ENCODE measurements around the gene PBX1.

PBX1 gene

DNA sequence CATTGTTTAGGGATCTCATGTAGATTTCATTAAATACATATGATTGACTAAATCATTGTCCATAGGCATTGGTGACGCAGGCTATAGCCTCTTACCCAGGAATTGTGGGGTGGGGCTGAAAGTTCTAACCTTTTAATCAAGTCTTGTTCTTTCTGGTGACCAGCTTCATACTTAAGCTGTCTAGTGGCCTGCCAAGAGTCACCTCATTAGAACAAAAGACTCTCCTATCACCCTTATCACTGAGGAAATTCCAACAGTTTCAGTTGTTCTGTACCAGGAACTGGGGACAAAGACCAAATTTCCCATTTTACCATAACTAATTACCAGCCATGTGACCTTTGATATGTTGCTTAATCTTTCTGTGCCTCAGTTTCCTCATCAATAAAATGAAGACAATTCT, 298.5 kb downstream of the PBX1 start:
- Histone ChIP-seq H3K36me3 (ENCODE audit: insufficient read depth, low read length) (no peaks in the 10 kb centered on the region), H3K9ac (ENCODE audit: low read depth, low read length) (no peak overlapping the region), H3K4me1 (ENCODE audit: control insufficient read depth, insufficient read depth, low read length) (no peaks in the 10 kb centered on the region), H3K4me3 (ENCODE audit: low read length) (no peak overlapping the region), H3K9me3 (replicated peaks; ENCODE audit: low read length) (no peaks in the 10 kb centered on the region), H3K4me2 (ENCODE audit: low read length) (no peak overlapping the region), H3K27me3 (ENCODE audit: control insufficient read depth, insufficient read depth, low read length) (peaks cover 6% of the 10 kb centered on the region)

DNA sequence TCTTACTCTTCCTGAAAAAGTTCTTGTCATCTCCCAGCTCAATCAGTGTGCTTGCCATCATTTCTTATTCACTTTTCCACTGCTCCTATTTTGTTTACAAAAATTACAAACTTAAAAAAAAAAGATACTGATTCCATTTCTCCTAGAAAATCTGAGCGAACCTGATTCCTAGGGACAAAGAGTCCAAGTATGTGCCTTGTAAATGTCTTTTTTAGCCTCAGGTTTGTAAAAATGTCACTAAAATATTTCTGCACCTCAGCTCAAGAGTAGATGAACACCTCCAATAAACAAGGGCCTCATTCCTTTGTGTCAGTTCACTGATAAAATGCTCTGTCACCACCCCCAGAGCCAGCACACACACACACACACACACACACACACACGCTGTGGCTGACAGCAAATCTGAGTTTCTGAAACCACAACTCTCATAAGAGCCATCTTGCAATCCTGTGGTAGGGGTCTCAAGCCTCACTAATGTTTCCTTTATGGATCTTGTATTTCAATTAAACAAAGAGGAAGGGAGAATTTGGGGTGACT, 299.2 kb downstream of the PBX1 start:
- Histone ChIP-seq H3K9ac (ENCODE audit: low read depth, low read length) (no peak overlapping the region), H3K9me3 (replicated peaks; ENCODE audit: low read length) (no peaks in the 10 kb centered on the region), H3K4me1 (ENCODE audit: control insufficient read depth, insufficient read depth, low read length) (no peaks in the 10 kb centered on the region), H3K27me3 (ENCODE audit: control insufficient read depth, insufficient read depth, low read length) (peaks cover 6% of the 10 kb centered on the region), H3K36me3 (ENCODE audit: insufficient read depth, low read length) (no peaks in the 10 kb centered on the region), H3K4me2 (ENCODE audit: low read length) (no peak overlapping the region), H3K4me3 (ENCODE audit: low read length) (no peak overlapping the region)

DNA sequence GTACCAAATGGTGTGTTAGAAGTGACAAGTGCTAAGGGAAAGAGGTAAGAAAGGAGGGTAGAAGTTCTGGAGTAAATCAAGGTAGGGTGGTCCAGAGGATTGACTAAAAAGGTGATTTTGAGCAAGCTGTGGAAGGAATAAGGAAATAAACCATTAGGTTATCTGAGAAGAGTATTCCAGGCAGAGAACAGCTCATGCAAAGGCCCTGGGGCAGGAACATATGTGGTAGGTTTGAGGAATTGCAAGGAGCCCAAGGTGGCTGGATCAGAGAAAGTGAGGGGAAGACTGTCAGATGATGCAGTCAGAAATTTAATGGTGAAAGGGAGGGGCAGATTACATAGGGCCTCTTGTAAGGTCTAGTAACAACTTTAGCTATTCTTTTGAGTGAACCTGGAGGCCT, 302.6 kb downstream of the PBX1 start:
- Histone ChIP-seq H3K4me2 (ENCODE audit: low read length) (no peak overlapping the region), H3K9me3 (replicated peaks; ENCODE audit: low read length) (no peaks in the 10 kb centered on the region), H3K4me3 (ENCODE audit: low read length) (no peak overlapping the region), H3K9ac (ENCODE audit: low read depth, low read length) (no peak overlapping the region), H3K27me3 (ENCODE audit: control insufficient read depth, insufficient read depth, low read length) (peaks cover 6% of the 10 kb centered on the region), H3K4me1 (ENCODE audit: control insufficient read depth, insufficient read depth, low read length) (no peaks in the 10 kb centered on the region), H3K36me3 (ENCODE audit: insufficient read depth, low read length) (no peaks in the 10 kb centered on the region)

DNA sequence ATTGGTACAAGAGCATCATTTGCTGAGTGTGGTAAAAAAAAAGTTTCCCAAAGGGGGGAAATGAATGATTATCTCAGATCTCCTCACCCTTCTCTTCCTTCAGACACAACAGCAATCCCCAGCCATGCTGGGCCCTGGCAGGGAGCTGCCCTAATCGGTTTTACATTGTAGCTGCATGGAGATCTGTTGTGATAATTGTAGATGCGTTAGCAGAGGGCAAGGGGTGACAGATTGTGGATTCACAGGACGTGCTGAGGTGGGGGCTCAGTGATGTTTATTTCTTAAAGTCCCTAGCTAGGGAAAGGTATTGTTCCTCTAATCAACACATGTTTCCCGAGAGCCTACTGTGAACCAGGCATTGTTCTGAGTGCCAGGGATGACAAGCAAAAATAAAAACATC, 304.1 kb downstream of the PBX1 start:
- H3K9ac ChIP-seq (ENCODE audit: low read depth, low read length), result no peak overlapping the region
- no peak overlapping the region for H3K4me3 ChIP-seq (ENCODE audit: low read length)
- no peaks in the 10 kb centered on the region for H3K4me1 ChIP-seq (ENCODE audit: control insufficient read depth, insufficient read depth, low read length)
- H3K27me3 ChIP-seq (ENCODE audit: control insufficient read depth, insufficient read depth, low read length), result peaks cover 6% of the 10 kb centered on the region
- H3K4me2 ChIP-seq (ENCODE audit: low read length), result no peak overlapping the region
- no peaks in the 10 kb centered on the region for H3K36me3 ChIP-seq (ENCODE audit: insufficient read depth, low read length)
- no peaks in the 10 kb centered on the region for H3K9me3 ChIP-seq (replicated peaks; ENCODE audit: low read length)

DNA sequence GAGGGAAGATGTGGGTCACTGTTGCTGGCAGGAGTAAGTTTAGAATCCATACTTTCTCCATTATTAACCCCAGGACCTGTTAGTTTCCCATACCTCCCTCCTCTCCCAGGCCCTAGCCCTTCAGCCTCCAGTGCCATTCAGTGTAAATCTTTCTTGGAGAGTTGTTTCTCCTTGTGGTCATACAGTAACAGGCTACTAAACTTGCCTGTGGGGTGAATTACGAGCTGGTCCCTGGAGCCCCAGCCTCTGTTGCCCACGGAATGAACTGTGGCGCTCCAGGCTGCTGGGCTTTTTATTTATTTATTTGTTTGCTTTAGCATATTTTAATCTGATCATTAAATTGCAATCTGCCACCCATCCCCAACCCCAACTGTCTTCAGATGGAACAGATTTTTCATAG, 305.2 kb downstream of the PBX1 start:
- peaks cover 6% of the 10 kb centered on the region for H3K27me3 ChIP-seq (ENCODE audit: control insufficient read depth, insufficient read depth, low read length)
- H3K36me3 ChIP-seq (ENCODE audit: insufficient read depth, low read length), result no peaks in the 10 kb centered on the region
- no peaks in the 10 kb centered on the region for H3K9me3 ChIP-seq (replicated peaks; ENCODE audit: low read length)

DNA sequence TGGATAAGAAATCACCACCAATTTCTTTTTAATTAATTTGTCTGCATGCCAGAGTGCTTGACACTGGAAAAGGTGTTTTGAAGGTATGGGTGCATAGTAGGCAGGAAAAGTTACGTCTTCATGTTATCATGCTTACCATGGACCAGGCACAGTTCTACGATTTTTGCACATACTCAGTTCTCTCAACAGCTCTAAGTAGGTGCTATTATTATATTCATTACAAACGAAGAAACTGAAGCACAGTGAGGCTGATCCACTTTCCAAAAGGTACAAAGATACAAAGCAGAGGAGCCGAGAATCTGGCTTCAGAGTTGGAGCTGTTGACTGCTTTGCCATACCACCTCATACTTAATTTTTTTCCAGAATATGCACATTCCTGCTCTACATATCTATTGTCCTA, 306.4 kb downstream of the PBX1 start:
- no peak overlapping the region for H3K4me2 ChIP-seq (ENCODE audit: low read length)
- no peak overlapping the region for H3K9ac ChIP-seq (ENCODE audit: low read depth, low read length)
- H3K36me3 ChIP-seq (ENCODE audit: insufficient read depth, low read length), result no peaks in the 10 kb centered on the region
- H3K4me3 ChIP-seq (ENCODE audit: low read length), result no peak overlapping the region
- peaks cover 6% of the 10 kb centered on the region for H3K27me3 ChIP-seq (ENCODE audit: control insufficient read depth, insufficient read depth, low read length)
- H3K9me3 ChIP-seq (replicated peaks; ENCODE audit: low read length), result no peaks in the 10 kb centered on the region
- H3K4me1 ChIP-seq (ENCODE audit: control insufficient read depth, insufficient read depth, low read length), result no peaks in the 10 kb centered on the region

More for the DNA sequence above, 305.2 kb downstream of the PBX1 start:
- H3K4me1 ChIP-seq (ENCODE audit: control insufficient read depth, insufficient read depth, low read length), result no peaks in the 10 kb centered on the region
- H3K4me3 ChIP-seq (ENCODE audit: low read length), result no peak overlapping the region
- H3K9ac ChIP-seq (ENCODE audit: low read depth, low read length), result no peak overlapping the region
- no peak overlapping the region for H3K4me2 ChIP-seq (ENCODE audit: low read length)

DNA sequence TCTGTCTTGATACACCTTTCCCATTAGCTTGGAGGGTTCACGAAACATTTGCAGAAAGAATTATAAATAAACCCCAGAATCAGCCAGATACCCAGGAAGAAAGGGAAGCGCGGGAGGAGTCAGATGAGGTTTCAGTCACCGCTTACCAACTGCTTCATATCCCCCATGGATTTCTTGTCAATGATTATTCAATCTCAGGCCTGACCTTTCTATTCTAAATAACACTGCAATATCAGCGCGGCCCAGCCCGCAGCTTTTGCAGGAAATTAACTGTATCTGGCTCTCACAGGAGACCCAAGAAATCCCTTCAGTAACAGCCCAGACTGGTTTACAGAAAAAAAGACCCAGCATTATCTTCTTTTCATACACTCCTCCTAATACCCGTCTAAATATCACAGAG, 308.6 kb downstream of the PBX1 start:
- H3K27me3 ChIP-seq (ENCODE audit: control insufficient read depth, insufficient read depth, low read length), result peaks cover 4% of the 10 kb centered on the region
- H3K9ac ChIP-seq (ENCODE audit: low read depth, low read length), result no peak overlapping the region
- H3K4me1 ChIP-seq (ENCODE audit: control insufficient read depth, insufficient read depth, low read length), result no peaks in the 10 kb centered on the region
- no peaks in the 10 kb centered on the region for H3K9me3 ChIP-seq (replicated peaks; ENCODE audit: low read length)
- H3K36me3 ChIP-seq (ENCODE audit: insufficient read depth, low read length), result no peaks in the 10 kb centered on the region
- H3K4me3 ChIP-seq (ENCODE audit: low read length), result no peak overlapping the region
- H3K4me2 ChIP-seq (ENCODE audit: low read length), result no peak overlapping the region

DNA sequence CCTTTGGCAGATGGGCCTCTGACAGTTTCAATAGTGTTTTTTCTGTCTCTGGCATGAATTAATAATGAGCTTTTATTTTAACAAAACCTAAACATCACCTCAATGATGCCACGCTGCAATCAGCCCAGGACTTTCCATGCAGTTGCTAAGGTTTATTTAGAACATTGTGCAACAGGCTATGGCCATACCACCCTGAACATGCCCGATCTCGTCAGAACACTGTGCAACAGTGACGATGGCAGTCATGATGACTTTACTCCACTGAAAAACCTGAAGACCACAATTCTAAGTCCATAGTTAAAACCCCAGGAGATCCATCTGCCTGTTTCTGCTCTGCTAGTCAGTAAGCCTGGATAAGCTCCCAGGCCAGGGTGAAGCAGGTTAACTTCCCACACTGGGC, 310.0 kb downstream of the PBX1 start:
- no peaks in the 10 kb centered on the region for H3K4me1 ChIP-seq (ENCODE audit: control insufficient read depth, insufficient read depth, low read length)
- no peak overlapping the region for H3K9ac ChIP-seq (ENCODE audit: low read depth, low read length)
- H3K27me3 ChIP-seq (ENCODE audit: control insufficient read depth, insufficient read depth, low read length), result peaks cover 4% of the 10 kb centered on the region
- H3K9me3 ChIP-seq (replicated peaks; ENCODE audit: low read length), result no peaks in the 10 kb centered on the region
- no peaks in the 10 kb centered on the region for H3K36me3 ChIP-seq (ENCODE audit: insufficient read depth, low read length)
- H3K4me2 ChIP-seq (ENCODE audit: low read length), result no peak overlapping the region
- no peak overlapping the region for H3K4me3 ChIP-seq (ENCODE audit: low read length)

DNA sequence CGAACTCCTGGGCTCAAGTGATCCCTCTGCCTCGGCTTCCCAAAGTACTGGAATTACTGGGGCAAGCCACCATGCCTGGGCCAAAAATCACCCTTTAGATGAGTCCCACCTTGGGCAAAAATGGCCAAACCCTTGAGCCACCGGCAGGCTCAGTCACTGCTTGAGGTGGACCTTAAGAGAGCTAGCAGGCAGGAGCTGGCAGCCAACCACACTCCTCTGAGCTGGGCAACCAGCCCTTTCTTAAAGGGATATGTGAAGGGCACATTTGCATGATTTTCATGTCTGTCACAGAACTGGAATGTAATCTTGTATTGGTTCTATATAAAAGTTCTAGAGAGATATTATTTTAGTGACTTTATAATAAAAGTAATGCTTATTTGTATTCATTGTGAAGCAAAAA, 316.5 kb downstream of the PBX1 start:
- H3K4me1 ChIP-seq (ENCODE audit: control insufficient read depth, insufficient read depth, low read length), result no peaks in the 10 kb centered on the region
- no peak overlapping the region for H3K4me2 ChIP-seq (ENCODE audit: low read length)
- no peak overlapping the region for H3K4me3 ChIP-seq (ENCODE audit: low read length)
- no peak overlapping the region for H3K9ac ChIP-seq (ENCODE audit: low read depth, low read length)
- H3K36me3 ChIP-seq (ENCODE audit: insufficient read depth, low read length), result no peaks in the 10 kb centered on the region
- H3K9me3 ChIP-seq (replicated peaks; ENCODE audit: low read length), result no peaks in the 10 kb centered on the region
- peaks cover 10% of the 10 kb centered on the region for H3K27me3 ChIP-seq (ENCODE audit: control insufficient read depth, insufficient read depth, low read length)

DNA sequence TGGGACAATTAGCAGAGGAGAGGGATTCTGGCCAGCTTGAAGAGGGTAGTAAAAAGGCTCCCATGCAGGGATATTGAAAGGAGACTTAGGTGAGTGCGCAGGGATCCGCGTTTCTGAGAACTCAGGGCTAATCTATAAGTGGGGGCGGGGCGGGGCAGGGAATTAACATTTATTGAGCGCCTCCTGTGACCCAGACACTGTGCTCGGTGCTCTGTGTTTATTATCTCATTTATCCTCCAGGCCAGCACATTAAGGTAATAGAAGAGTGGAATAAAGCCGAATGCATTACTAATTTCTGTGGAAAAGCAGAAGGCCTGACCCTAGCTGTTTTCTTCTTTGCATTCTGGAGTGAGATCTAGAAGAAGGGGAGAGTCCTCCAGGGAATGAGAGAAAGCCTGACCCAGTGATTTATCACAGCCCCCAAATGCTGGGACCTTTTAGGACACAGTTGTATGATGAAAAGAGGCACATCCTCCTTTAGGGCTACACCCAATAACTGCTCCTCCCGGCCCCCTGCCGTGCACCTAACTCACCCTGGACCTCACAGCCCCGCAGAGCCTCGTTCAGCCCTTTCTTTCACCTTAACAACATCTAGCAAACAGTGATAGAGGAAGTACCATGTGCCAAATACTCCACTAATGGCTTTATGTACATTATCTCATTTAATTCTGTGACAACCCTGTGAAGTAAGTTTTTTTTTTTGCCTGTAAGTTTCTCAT, 317.6 kb downstream of the PBX1 start:
- Histone ChIP-seq H3K9me3 (replicated peaks; ENCODE audit: low read length) (no peaks in the 10 kb centered on the region), H3K4me2 (ENCODE audit: low read length) (no peak overlapping the region), H3K27me3 (ENCODE audit: control insufficient read depth, insufficient read depth, low read length) (peaks cover 10% of the 10 kb centered on the region), H3K36me3 (ENCODE audit: insufficient read depth, low read length) (no peaks in the 10 kb centered on the region), H3K4me3 (ENCODE audit: low read length) (no peak overlapping the region), H3K4me1 (ENCODE audit: control insufficient read depth, insufficient read depth, low read length) (no peaks in the 10 kb centered on the region), H3K9ac (ENCODE audit: low read depth, low read length) (no peak overlapping the region)

DNA sequence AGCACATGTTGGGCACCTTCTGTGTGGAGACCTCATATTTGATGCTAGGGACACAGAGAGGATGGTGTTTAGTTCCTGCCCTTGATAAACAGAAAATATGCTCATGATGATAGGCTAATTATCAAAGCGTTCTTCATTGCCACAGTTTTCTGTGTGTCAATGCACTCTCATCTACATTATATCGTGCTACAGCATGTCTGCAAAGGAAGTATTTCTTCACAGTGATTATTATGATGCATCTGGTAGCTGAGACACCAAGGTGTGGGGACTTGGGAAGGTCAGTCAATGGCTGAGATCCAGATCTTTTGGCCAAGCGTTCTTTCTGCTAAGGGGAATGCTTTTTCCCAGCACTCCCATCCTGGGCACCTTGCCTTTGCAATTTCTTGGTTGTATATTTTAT, 321.2 kb downstream of the PBX1 start:
- Histone ChIP-seq H3K36me3 (ENCODE audit: insufficient read depth, low read length) (no peaks in the 10 kb centered on the region), H3K27me3 (ENCODE audit: control insufficient read depth, insufficient read depth, low read length) (peaks cover 6% of the 10 kb centered on the region), H3K9ac (ENCODE audit: low read depth, low read length) (no peak overlapping the region), H3K9me3 (replicated peaks; ENCODE audit: low read length) (no peaks in the 10 kb centered on the region), H3K4me2 (ENCODE audit: low read length) (no peak overlapping the region), H3K4me1 (ENCODE audit: control insufficient read depth, insufficient read depth, low read length) (no peaks in the 10 kb centered on the region), H3K4me3 (ENCODE audit: low read length) (no peak overlapping the region)

DNA sequence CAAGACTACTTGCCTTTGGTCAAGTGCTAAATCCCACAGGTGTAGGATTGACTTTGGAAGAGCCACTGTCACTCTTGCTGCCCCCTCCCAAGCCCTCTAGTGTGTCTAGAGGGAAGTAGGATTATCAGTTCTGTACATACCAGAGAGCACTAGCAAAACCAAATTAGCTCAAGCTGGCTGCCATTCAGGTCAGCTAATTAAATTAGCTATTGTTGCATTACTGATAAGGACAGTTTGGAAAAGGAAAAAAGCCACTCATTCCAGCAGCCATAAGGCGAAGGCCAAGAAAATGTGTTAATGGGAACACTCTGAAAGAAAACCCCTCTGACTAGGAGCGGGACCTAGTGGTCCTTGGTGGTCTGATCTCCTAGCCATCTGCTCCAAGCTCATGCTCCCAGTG, 321.7 kb downstream of the PBX1 start:
- H3K9me3 ChIP-seq (replicated peaks; ENCODE audit: low read length), result no peaks in the 10 kb centered on the region
- peaks cover 6% of the 10 kb centered on the region for H3K27me3 ChIP-seq (ENCODE audit: control insufficient read depth, insufficient read depth, low read length)
- H3K4me1 ChIP-seq (ENCODE audit: control insufficient read depth, insufficient read depth, low read length), result no peaks in the 10 kb centered on the region
- H3K4me2 ChIP-seq (ENCODE audit: low read length), result no peak overlapping the region
- no peaks in the 10 kb centered on the region for H3K36me3 ChIP-seq (ENCODE audit: insufficient read depth, low read length)
- no peak overlapping the region for H3K9ac ChIP-seq (ENCODE audit: low read depth, low read length)
- H3K4me3 ChIP-seq (ENCODE audit: low read length), result no peak overlapping the region
